CD4-positive, alpha-beta T cell treated with Interleukin-21 for 1 hour (primary cell): ENCODE data around the gene DRAXIN.
A peak's percentile ranks its signal among the peaks of the same experiment; 100 is the strongest.

Experiments
- DNase-seq: peaks from one replicate; pipeline ENCODE4 v3.0.0-alpha.2; 2020

Gene DRAXIN

DNA sequence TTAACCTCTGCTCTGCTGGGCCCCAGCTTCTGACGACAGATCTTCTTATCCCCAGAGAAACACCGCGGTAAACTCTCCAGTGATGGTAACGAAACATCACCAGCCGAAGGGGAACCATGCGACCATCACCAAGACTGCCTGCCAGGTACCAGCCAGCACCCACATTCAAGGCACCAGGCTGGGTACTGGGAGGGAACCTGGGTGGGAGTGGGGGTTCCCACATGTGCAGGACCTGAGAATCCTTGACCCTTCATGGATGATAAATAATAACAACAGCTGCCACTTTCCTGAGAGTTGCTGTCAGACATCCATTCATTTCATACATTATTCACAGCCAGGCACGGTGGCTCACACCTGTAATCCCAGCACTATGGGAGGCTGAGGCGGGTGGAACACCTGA, 20.8 kb downstream of the DRAXIN start:
- DNase-seq: no peak

GRCh38 chr1:11713095-11713494, 21.6 kb downstream of the DRAXIN start:
- DNase-seq: no peak

GRCh38 chr1:11714831-11715575, 23.5 kb downstream of the DRAXIN start:
- no peak for DNase-seq

DNA sequence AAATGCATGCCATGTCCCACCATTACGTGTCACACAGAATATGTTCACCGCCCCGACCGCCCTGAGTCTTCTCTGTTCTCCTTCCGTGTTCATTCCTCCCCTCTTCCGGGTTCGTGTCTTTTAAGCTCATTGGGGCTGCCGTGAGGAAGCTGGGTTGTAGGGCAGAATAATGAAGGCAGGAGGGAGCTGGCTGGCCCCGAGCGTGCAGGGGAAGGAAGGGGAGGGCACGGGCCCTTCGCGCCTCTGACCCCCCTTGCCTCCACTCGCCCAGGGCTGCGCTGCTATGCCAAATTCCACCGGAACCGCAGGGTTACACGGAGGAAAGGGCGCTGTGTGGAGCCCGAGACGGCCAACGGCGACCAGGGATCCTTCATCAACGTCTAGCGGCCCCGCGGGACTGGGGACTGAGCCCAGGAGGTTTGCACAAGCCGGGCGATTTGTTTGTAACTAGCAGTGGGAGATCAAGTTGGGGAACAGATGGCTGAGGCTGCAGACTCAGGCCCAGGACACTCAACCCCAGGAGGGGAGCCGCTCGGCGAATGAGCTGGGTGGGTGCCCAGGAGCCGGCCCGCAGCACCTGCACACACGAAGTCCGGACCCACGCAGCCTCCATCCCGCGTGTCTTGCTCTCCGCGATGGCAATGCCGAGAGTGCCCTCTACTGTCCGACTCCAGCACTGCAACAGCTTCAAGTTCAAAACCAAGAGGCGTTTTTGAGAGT, 28.0 kb downstream of the DRAXIN start:
- DNase-seq: peak; percentile 87

DNA sequence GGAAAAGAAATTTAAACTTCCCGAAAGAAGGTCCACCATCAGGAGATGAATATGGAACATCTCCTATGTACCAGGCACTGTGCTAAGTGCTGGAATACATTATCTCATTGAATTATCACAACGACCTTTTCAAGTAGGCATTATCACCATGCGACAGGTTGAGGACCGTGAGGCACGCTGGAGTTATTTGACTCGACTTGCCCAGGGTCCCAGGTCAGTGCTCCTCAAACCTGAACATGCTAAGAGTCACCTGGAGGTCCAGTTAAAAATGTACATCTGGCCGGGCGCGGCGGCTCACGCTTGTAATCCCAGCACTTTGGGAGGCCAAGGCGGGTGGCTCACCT, 28.5 kb downstream of the DRAXIN start:
- DNase-seq: no peak

- no peak for DNase-seq
Observed at GRCh38 chr1:11720525-11720924, 29.0 kb downstream of the DRAXIN start.

- DNase-seq: no peak
Observed at GRCh38 chr1:11721311-11721710, 29.8 kb downstream of the DRAXIN start.

- DNase-seq: no peak
Observed at GRCh38 chr1:11722538-11722937, 31.0 kb downstream of the DRAXIN start.

DNA sequence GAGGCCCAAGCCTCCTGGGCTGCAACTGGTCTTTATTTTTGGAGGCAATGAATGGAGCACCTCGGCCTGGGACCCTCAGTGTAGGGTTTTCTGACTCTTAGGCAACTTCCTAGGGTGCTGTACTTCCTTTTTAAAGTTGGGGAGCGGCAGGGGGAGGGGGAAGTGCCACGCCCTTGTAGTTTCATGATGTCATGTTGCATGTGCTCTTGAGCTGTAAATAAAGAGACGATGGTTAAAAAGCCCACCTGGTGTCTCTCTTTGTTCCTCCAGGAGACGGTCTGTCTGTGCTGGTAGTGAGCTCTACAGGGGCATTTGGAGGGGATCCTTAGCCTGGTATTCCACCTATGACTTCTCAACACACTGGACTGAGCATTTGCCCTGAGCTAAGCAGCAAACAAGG, 34.1 kb downstream of the DRAXIN start:
- DNase-seq: no peak

DNA sequence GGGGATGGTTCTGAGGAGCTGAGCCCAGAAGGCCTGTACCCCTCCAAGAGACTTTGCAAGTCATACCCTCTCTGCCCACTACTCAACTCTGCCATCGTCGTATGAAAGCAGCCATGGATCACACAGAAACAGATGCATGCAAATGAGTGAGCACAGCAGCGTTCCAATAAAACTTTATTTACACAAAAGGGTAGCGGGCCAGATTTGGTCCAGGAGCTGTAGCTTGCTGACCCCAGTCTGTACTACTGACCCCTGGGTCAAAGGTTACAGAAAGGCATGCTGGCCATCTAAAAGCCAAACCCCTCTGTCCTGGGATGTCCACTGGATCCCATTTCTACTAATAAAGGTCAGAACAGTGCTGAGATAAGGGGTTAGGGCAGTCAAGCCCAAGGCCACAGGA, 35.6 kb downstream of the DRAXIN start:
- no peak for DNase-seq

DNA sequence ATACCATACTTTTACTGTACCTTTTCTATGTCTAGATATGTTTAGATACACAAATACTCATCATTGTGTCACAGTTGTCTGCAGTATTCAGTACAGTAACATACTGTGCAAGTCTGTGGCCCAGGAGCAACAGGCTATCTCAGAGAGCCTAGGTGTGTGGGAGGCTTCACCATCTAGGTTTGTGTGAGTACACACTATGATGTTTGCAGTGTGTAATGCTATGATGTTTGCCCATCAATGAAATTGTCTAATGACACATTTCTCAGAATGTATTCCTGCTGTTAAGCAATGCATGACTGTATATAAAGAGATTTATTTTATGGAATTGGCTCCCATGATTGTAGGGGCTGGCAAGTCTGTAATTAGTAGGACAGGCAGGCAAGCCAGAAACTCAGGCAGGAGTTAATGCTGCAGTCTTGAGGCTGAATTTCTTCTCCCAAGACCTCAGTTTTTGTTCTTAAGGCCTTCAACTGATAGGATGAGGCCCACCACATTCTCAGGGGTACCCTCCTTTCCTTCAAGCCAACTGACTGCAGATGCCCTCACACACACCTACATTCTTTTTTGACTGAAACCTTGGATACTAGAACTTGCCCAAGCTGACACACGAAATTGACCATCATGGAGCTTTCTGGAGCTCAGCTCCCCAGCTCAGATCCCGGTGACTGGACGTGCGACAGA, 36.8 kb downstream of the DRAXIN start:
- no peak for DNase-seq

DNA sequence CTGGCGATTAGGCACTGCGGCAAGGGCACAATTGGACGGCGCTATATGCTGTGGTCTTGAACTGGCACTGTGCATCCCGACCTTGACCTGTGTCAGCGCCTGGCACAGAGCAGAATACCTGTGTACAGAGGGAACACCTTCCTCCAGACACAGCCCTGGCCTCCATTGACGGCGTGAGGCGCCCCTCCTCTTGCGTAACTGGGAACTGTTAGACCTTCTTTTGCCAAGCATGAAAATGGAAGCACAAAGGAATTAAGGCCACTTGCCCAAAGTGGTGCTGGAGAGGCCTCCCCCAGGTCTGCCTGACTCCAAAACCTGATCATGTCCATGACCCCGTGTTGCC, 37.6 kb downstream of the DRAXIN start:
- no peak for DNase-seq

- DNase-seq: no peak
Observed at GRCh38 chr1:11729498-11730428, 38.3 kb downstream of the DRAXIN start.

- peak; percentile 65 for DNase-seq
Observed at GRCh38 chr1:11730429-11730891, 39.0 kb downstream of the DRAXIN start.

DNA sequence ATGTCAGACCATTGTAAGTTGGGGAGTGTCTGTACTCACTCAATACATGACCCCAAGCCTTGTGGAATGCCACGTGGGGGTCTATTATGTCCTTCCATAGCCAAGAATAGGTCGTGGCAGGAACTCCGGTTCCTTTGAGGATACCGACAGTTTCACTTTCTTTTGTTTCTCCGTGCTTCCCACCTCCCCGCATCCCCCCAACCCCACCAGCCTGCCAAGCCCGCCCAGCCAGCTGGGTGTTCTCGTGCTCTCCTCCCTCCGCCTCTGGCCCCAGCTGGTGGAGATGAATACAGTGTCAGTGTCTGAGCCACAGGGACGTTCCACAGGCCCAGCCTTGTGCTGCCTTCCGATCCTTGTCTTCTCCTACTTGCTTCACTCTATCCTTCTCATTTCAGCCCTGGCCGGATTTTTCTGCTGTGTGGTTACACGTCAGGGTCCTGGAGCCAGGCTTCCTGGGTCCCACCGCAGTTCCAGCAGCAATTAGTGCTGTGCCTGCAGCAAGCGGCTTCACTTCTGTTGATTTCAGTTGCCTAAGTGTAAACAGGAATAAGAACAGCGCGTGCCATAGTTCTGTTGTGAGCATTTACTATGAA, 40.3 kb downstream of the DRAXIN start:
- DNase-seq: peak; percentile 23

GRCh38 chr1:11733306-11733705, 41.8 kb downstream of the DRAXIN start:
- DNase-seq: no peak

GRCh38 chr1:11735531-11735853, 44.0 kb downstream of the DRAXIN start:
- no peak for DNase-seq

- DNase-seq: peak; percentile 89
Observed at GRCh38 chr1:11735854-11736745, 44.6 kb downstream of the DRAXIN start, which contains the start of gene AGTRAP. Gene AGTRAP, plus strand, starts transcription at chr1:11736136. Its CDS starts 73 bp downstream, at chr1:11736209.

DNA sequence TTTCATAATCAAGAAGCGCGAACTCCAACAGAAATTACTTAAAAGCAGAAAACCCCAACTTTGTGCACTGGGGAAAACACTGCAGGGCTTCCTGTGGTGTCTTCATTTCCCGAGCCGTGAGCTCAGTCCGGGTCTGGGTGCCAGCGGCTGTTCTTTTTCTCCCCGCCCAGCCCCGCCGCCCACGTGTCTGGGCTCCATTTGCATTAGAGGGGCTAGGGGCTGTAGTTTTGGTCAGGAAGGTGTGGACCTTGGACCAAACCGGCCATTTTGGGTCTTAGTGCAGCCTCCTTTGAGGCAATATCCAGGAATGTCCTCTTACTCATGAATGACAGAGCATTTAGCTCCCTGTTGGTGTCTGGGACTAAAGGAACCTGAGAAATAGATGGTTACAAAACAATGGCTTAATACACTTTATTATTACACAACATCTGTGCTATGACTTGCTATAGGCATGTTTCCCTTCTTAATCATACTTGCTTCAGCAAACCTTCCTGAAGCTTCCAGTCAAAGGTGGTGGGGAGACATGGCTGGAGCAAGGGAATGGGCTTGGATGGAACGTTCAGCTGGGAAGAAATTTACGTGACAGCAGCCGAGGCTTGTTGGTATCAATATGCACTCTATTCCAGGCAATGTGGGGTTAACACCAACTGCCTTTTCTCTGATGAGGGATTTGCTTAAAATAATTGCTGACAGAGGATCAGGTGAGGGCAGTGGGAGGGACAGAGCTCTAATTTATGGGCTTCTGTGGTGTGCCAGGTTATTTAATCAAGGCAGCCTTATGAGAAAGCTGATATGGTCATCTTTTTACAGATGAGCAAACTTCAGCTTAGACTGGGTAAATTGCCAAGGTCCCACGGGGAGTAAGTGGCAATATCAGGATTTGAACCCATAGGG, 45.5 kb downstream of the DRAXIN start:
- peak; percentile 52 for DNase-seq

DNA sequence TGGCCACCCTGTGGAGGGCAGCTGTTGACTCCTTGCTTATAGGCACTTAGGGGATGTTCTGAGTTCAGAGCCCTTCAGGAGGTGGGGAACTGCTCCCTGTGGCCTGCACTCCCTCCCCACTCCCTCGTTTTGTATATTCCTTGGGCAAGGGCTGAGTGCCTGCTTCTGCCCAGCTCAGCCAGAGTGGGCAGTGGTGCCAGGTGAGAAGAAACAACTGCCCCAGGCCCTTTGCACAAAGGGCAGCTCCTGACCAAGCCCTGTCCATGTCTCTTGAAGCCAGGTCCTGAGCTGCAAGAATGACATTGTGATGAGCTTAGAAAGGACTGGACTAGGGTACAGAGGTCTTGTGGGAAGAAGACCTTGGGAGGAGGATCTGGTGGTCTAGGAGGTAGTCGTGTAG, 46.6 kb downstream of the DRAXIN start:
- no peak for DNase-seq
